ENCODE results near the gene GNPAT. TPM values are rescaled to one million over a fixed set of nuclear protein-coding genes. Genes with fewer than 3 reads are reported as not detected.

The GNPAT gene
- total and polyA plus RNA-seq, 2 of the 8 experiments (the other 6 are each of a cell fraction or from before 2014, with no cell fraction given): 22.9 to 47.4 TPM

DNA sequence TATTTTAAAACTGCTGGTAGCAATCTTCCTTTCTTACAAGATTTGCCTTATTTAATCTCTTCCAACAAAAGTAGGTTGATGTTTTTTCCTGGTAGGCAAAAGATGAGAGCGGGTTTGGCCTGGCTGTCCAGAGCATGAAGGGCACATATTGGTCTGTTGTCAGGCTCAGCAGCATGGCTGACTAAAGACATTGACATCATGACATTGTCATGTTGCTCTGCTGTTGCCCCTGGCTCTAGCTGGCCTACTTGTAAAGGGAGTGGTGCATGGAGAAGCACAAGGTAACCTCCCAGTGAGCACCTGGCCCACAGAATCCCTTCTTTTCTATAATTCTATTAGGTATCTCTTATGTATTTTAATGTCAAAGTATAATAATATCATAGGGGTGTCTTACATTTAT is 23.6 kb downstream of the GNPAT start (continued):
- TF ChIP-seq, protein P1, sequence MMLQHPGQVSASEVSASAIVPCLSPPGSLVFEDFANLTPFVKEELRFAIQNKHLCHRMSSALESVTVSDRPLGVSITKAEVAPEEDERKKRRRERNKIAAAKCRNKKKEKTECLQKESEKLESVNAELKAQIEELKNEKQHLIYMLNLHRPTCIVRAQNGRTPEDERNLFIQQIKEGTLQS (IDR thresholded peaks at IDR 0.05; ENCODE audit: insufficient read depth, low read depth, low read length): no peak
